Skeletal muscle tissue (tissue), 4 donors: ENCODE results near the gene TSC2. TPM values are rescaled to one million over a fixed set of nuclear protein-coding genes. Genes with fewer than 3 reads are reported as not detected.
"Not testable (repeated sequence)": the region's sequence is repeated elsewhere in the genome, so short reads cannot be mapped to it uniquely, and the experiment has no call there.

Experiments
- H3K27ac ChIP-seq: one replicate; pipeline ENCODE4 v1.7.0; 2013; ENCODE audit warnings: mild to moderate bottlenecking, low read depth, low read length, inconsistent platforms
- H3K27me3 ChIP-seq, 3 donors: one replicate each; pipeline ENCODE4 v1.7.0; 2013; ENCODE audit warnings: low read length in 3 of 3; ENCODE audit not compliant: control insufficient read depth in 3 of 3, insufficient read depth in 3 of 3
- H3K36me3 ChIP-seq, 3 donors: one replicate each; pipeline ENCODE4 v1.7.0; 2013; ENCODE audit warnings: low read length in 3 of 3; ENCODE audit not compliant: control insufficient read depth in 3 of 3, insufficient read depth in 3 of 3
- H3K4me1 ChIP-seq, 3 donors: one replicate each; pipeline ENCODE4 v1.7.0; 2013; ENCODE audit warnings: low read length in 3 of 3, mild to moderate bottlenecking in 3 of 3; ENCODE audit not compliant: control insufficient read depth in 3 of 3, insufficient read depth in 3 of 3
- H3K4me3 ChIP-seq, 3 donors: one replicate each; pipeline ENCODE4 v1.7.0; 2013; ENCODE audit warnings: low read length in 3 of 3
- H3K9ac ChIP-seq, 3 donors: one replicate each; pipeline ENCODE4 v1.7.0; 2013; ENCODE audit warnings: low read length in 3 of 3, mild to moderate bottlenecking in 3 of 3, moderate library complexity in 2 of 3, low read depth in 1 of 3
- H3K9me3 ChIP-seq, 3 donors: one replicate each; pipeline ENCODE4 v1.7.0; 2013; ENCODE audit warnings: low read length in 3 of 3; ENCODE audit not compliant: control insufficient read depth in 3 of 3
- total RNA-seq: library from RNA; depleted of rRNA; stranded (reverse); fragments of >200 nt; gene quantifications from one replicate; pipeline ENCODE4 v1.2.3, GENCODE V29; 2014
- donor health status: Osteomylitis.

Gene TSC2
- total RNA-seq, 1 donor from 2014 or later: 49.6 TPM

DNA sequence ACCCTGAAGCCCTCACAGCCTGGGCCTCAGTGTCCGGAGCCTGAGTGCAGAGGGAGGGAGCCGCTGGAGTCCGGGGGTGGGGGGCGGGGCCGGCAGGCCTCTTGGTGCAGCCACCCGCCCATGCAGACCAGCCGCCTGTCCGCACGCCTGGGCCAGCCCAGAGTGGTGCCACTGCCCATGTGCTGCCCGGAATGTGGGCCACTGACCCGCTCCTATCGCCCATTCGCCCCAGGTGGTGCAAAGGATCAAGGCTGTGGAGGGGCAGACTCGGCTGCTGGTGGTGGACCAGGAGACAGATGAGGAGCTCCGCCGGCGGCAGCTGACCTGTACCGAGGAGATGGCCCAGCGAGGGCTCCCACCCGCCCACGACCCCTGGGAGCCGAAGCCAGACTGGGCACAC, 18.4 kb upstream of the TSC2 start:
- peak overlapping the region in 2 of 3 donors; percentile 23 to 85 for H3K4me3 ChIP-seq
- H3K9me3 ChIP-seq: no peaks in the 10 kb centered on the region
- H3K36me3 ChIP-seq: peaks cover 0 to 3% (median 0%) of the 10 kb centered on the region in 3 donors
- peaks cover 29 to 42% (median 41%) of the 10 kb centered on the region in 3 donors for H3K4me1 ChIP-seq
- no peak overlapping the region for H3K27ac ChIP-seq
- H3K27me3 ChIP-seq: peaks cover 0 to 6% (median 0%) of the 10 kb centered on the region in 3 donors
- peak overlapping the region in 1 of 3 donors; percentile 78 for H3K9ac ChIP-seq

DNA sequence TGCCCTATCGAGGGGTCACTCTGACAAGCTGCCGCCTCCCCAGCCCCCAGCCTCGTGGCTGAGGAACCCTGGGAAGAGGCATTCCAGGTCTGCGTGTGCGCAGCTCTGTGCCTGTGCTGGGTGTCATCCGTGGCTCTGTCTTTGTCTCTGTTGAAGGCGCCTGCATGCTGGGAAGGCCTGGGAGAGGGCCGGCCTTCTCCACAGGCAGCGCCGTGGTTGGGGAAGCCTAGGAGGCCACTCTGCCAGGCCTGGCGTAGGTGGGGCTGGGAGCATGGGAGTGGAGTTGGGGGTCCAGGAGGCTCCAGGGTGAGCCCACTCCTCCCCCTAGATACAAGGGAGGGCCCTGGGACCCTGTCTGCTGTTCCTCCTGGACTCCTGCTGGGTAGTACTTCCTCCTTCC, 17.7 kb upstream of the TSC2 start:
- Histone ChIP-seq H3K9me3 (no peaks in the 10 kb centered on the region), H3K9ac (peak overlapping the region in 1 of 3 donors; percentile 64), H3K27me3 (peaks cover 0 to 6% (median 0%) of the 10 kb centered on the region in 3 donors), H3K36me3 (peaks cover 0 to 3% (median 0%) of the 10 kb centered on the region in 3 donors), H3K4me1 (peaks cover 34 to 47% (median 43%) of the 10 kb centered on the region in 3 donors), H3K4me3 (peak overlapping the region in 2 of 3 donors; percentile 23 to 56), H3K27ac (no peak overlapping the region)

DNA sequence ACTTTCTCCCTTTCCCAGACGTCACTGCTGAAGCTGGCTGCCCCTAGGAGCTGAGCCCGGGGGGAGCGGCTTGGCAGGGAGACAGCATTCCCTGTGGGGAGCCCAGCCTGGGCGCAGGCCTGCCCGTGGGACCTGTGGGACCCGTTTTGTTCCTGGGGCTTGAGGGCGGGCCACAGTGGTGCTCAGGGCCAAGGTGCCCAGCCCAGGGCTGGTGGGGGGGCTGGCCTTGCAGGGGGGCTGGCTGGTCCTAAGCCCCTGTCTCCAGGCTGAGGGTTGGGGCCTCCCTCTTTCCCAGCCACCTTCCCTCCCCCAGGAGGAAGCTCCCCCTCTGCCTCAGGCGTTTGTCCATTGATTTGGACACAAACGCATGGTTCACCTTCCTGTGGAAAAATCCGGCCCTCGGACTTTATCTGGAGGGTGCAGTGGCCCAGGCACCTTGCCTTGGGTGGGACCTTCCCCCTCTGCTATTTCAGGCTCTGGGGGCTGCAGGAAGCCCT, 16.7 kb upstream of the TSC2 start:
- peaks cover 35 to 51% (median 48%) of the 10 kb centered on the region in 3 donors for H3K4me1 ChIP-seq

GRCh38 chr16:2032285-2033056, 15.3 kb upstream of the TSC2 start:
- Histone ChIP-seq H3K36me3 (peaks cover 0 to 10% (median 4%) of the 10 kb centered on the region in 3 donors), H3K27ac (peak overlapping the region; percentile 75), H3K4me3 (peak overlapping the region in 2 of 3 donors; percentile 46 to 52), H3K9ac (peak overlapping the region in 2 of 3 donors; percentile 23 to 79), H3K9me3 (no peaks in the 10 kb centered on the region), H3K27me3 (peaks cover 0 to 4% (median 0%) of the 10 kb centered on the region in 3 donors), H3K4me1 (peaks cover 38 to 58% (median 55%) of the 10 kb centered on the region in 3 donors)

More for the DNA sequence above, 16.7 kb upstream of the TSC2 start:
- Histone ChIP-seq H3K36me3 (peaks cover 0 to 3% (median 0%) of the 10 kb centered on the region in 3 donors), H3K4me3 (no peak overlapping the region), H3K27me3 (peaks cover 0 to 6% (median 0%) of the 10 kb centered on the region in 3 donors), H3K27ac (peak overlapping the region; percentile 7), H3K9ac (peak overlapping the region in 1 of 3 donors; percentile 50), H3K9me3 (no peaks in the 10 kb centered on the region)

- peak overlapping the region; percentile 46 to 61 (median 48) for H3K4me3 ChIP-seq
- H3K4me1 ChIP-seq: peaks cover 40 to 55% (median 52%) of the 10 kb centered on the region in 3 donors
- H3K27me3 ChIP-seq: no peaks in the 10 kb centered on the region
- peak overlapping the region; percentile 75 for H3K27ac ChIP-seq
- peak overlapping the region in 2 of 3 donors; percentile 23 to 79 for H3K9ac ChIP-seq
- H3K9me3 ChIP-seq: no peaks in the 10 kb centered on the region
- H3K36me3 ChIP-seq: peaks cover 0 to 12% (median 5%) of the 10 kb centered on the region in 3 donors
Observed at GRCh38 chr16:2033057-2033908, 14.5 kb upstream of the TSC2 start.

- Histone ChIP-seq H3K36me3 (peaks cover 0 to 12% (median 5%) of the 10 kb centered on the region in 3 donors), H3K4me3 (peak overlapping the region; percentile 46 to 61 (median 48)), H3K27ac (peak overlapping the region; percentile 75), H3K4me1 (peaks cover 42 to 57% (median 56%) of the 10 kb centered on the region in 3 donors), H3K9ac (peak overlapping the region in 1 of 3 donors; percentile 79)
- not testable (repeated sequence) for H3K27me3 ChIP-seq, H3K9me3 ChIP-seq
Observed at GRCh38 chr16:2033909-2034695, 13.7 kb upstream of the TSC2 start.

- Histone ChIP-seq H3K27me3 (no peaks in the 10 kb centered on the region), H3K27ac (peak overlapping the region; percentile 66), H3K9me3 (no peaks in the 10 kb centered on the region), H3K36me3 (peaks cover 0 to 12% (median 5%) of the 10 kb centered on the region in 3 donors), H3K4me3 (peak overlapping the region; percentile 36 to 56 (median 43)), H3K4me1 (peaks cover 48 to 63% (median 61%) of the 10 kb centered on the region in 3 donors), H3K9ac (peak overlapping the region; percentile 23 to 79 (median 59))
Observed at GRCh38 chr16:2034696-2035430, 12.9 kb upstream of the TSC2 start.

DNA sequence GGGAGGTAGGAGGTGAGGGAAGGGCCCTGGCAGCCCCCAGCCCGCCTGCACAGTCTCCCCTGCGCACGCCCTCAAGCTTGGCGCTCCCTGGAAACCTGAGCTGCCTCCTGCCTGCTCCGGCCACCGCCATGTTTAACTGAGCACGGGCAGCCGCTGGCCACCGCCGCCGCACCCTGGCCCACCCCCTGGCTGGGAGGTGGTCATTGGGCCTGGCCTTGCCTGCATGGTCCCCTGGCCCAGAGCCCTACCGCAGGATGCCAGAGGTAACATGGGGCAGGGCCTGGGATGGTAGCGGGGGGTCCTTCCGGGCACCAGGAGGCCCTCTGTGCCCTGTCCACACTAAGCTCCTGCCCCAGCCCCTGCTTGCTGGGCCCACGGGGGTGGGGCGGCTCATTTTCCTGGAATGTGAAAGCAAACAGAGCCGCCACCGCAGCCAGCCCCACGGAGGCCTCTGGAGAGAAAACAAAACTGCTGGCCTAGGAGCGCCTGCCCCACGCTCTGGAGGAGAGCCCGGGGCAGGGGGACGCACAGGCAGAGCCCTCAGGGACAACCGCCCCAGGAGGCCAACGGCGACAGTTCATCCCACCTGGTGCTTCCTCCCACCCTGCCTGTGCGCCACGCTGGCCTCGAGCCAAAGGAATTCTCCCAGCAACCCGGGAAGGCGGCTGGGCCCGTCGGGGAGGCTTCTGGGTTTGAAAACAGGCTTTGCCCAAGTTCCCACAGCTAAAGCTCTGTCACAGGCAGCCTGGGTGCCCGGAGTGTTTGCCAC, 12.2 kb upstream of the TSC2 start:
- Histone ChIP-seq H3K9me3 (no peaks in the 10 kb centered on the region), H3K27me3 (no peaks in the 10 kb centered on the region), H3K4me1 (peaks cover 55 to 69% (median 68%) of the 10 kb centered on the region in 3 donors), H3K4me3 (peak overlapping the region; percentile 36 to 56 (median 38)), H3K36me3 (peaks cover 0 to 12% (median 5%) of the 10 kb centered on the region in 3 donors), H3K9ac (peak overlapping the region in 2 of 3 donors; percentile 32 to 79), H3K27ac (peak overlapping the region; percentile 66)
